NCI-H1105 treated with DMSO at 0.1 percent for 48 hours (cell line): ENCODE measurements around the gene KRT40.

Experiments used
- DNase-seq: peaks from one replicate; lab custom pipeline; 2025; lab: John Stamatoyannopoulos, UW

The KRT40 gene

GRCh38 chr17:40996829-40997228, 12.7 kb upstream of the KRT40 start:
- DNase-seq = no peak

GRCh38 chr17:40995116-40995515, 11.0 kb upstream of the KRT40 start:
- DNase-seq = no peak

- peak; percentile 98 for DNase-seq
Measured at GRCh38 chr17:40993839-40994238, 9.7 kb upstream of the KRT40 start, which contains the start of gene KRTAP3-3. Gene KRTAP3-3 (minus strand): TSS chr17:40994164. CDS start chr17:40994097, 67 bp downstream.

GRCh38 chr17:40993084-40993483, 9.0 kb upstream of the KRT40 start:
- DNase-seq = no peak

- peak; percentile 47 for DNase-seq
Measured at GRCh38 chr17:40992666-40993065, 8.5 kb upstream of the KRT40 start.

GRCh38 chr17:40986920-40987319, 2.8 kb upstream of the KRT40 start:
- DNase-seq = no peak

- DNase-seq = no peak
Measured at GRCh38 chr17:40981115-40981514, 3.0 kb downstream of the KRT40 start.

GRCh38 chr17:40980596-40980995, 3.5 kb downstream of the KRT40 start:
- DNase-seq = no peak

- DNase-seq = no peak
Measured at GRCh38 chr17:40980117-40980516, 4.0 kb downstream of the KRT40 start.

- no peak for DNase-seq
Measured at GRCh38 chr17:40978575-40979151, 5.5 kb downstream of the KRT40 start.

- DNase-seq = no peak
Measured at GRCh38 chr17:40975516-40975915, 8.6 kb downstream of the KRT40 start.

GRCh38 chr17:40974366-40974765, 9.8 kb downstream of the KRT40 start:
- no peak for DNase-seq

GRCh38 chr17:40967582-40967981, 16.5 kb downstream of the KRT40 start:
- DNase-seq = no peak

- no peak for DNase-seq
Measured at GRCh38 chr17:40966848-40967247, 17.3 kb downstream of the KRT40 start, which contains the start of gene KRT39. Gene KRT39 (minus strand): TSS chr17:40966948. CDS start chr17:40966856, 92 bp downstream.

- DNase-seq = no peak
Measured at GRCh38 chr17:40963838-40964237, 20.3 kb downstream of the KRT40 start.

- no peak for DNase-seq
Measured at GRCh38 chr17:40962059-40962561, 22.0 kb downstream of the KRT40 start.

- DNase-seq = no peak
Measured at GRCh38 chr17:40961591-40961990, 22.5 kb downstream of the KRT40 start.

- no peak for DNase-seq
Measured at GRCh38 chr17:40960144-40960543, 24.0 kb downstream of the KRT40 start.

- no peak for DNase-seq
Measured at GRCh38 chr17:40958086-40958953, 25.8 kb downstream of the KRT40 start.

- DNase-seq = no peak
Measured at GRCh38 chr17:40956401-40957254, 27.5 kb downstream of the KRT40 start.

GRCh38 chr17:40953881-40954280, 30.2 kb downstream of the KRT40 start:
- DNase-seq = no peak

- DNase-seq = no peak
Measured at GRCh38 chr17:40952661-40953060, 31.5 kb downstream of the KRT40 start.
